ENCODE results near the gene PLXNC1. TPM values are rescaled to one million over a fixed set of nuclear protein-coding genes. Genes with fewer than 3 reads are reported as not detected.

Gene PLXNC1
- total RNA-seq, 1 experiment from 2014 or later: not detected

DNA sequence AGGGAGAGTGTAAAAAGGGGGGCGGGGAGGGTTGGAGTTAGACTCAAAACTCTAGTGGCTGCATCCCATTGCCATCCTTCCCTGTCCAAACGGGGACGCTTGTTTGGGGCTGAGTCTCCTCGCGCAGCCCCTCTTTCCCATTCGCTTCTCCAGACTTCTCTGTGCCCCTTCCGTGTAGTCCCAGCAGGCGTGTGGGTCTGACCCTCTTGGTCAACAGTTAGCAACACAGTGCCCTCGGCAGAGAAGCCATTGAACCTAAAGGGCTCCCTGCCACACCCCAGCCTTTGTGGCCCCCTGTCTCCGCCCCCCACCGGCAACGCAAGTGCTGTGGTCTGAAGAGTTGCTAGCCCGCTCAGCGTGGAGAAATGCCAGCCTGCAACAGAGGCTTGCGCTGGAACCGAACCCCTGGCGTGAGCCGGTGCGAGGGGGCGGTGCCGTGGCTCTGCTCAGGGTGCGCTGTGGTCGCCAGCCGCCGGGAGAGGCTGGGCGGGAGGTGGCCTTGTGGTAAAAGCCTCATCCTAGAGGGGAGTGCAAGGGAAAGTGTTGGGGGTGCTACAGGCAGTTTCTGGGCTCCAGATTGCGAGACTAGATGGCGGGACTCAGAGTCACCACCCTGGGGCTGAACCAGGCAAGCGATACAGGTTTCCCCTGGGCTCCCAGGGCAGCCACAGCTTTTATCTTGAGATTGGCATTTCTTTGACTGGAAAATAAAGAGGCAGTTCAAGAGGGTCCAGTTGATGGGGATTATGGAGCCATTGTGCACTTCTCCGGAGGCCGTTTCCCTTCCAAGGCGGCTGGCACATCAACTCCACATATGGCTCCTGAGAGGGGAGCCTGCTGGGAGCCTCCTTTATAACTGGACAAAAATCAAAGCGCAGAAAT, 2.1 kb downstream of the PLXNC1 start:
- peak; percentile 75 for DNase-seq (ENCODE audit: low spot score)
- in situ Hi-C loops (cut with HindIII; ENCODE audit: low sequenced_read_pairs): no loop called here

DNA sequence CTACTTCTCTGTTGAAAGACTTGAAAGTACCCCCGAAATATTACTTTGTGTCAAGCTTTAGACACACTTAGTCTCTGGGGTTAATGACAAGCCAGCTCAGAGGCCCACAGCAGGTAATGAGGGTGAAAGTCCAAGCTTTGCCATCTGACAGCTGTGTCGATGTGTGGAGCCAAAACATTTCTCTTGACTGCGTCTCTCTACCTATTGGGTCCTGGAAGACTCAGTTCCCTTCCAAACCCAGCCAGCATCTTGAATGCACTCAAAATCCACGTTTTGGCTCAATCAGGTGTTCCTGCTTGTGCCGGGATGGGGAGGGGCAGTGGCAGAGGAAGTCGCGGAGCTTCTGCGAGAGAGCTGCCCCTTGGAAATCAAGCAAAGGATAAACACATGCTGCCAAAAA, 3.2 kb downstream of the PLXNC1 start:
- in situ Hi-C loops (cut with HindIII; ENCODE audit: low sequenced_read_pairs): no loop called here

DNA sequence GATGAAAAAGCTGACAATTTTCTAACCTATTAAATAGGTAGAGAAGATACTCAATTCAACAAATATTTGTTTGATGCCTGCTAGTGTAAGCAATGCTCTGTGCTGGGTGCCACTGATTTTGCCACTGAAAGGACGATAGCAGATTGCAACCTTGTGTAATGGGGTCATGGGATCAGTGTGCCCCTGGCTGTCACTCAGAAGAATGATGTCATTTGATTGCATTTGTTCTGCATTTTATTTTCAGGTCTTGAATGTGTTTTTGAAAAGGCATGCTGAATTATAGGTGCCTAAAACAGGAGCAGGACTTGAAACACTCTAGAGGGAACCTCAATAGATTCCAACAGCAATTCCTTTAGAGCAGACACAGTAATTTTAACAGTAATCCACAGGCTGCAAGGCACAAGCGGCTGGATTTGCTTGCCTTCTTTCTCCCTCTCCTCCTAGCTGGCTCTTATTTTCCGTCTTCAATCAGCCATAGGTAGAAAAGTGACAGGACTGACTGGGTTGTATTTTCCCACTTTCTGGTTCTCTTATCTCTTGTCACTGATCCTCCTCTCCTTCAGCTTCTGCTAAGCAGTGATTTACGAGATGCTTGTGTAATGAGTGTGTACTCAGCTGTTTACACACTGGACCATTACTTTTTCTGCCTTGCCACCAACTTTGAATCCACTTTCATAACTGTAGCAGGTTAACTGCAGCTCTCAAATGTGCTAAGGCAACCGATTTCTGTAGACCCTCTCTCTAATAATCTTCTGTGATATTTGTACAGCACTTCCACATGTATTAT, 4.1 kb downstream of the PLXNC1 start:
- in situ Hi-C loops (cut with HindIII; ENCODE audit: low sequenced_read_pairs): no loop called here
- DNase-seq (ENCODE audit: low spot score): peak; percentile 78

More for the DNA sequence above, 3.2 kb downstream of the PLXNC1 start:
- peak; percentile 78 for DNase-seq (ENCODE audit: low spot score)

DNA sequence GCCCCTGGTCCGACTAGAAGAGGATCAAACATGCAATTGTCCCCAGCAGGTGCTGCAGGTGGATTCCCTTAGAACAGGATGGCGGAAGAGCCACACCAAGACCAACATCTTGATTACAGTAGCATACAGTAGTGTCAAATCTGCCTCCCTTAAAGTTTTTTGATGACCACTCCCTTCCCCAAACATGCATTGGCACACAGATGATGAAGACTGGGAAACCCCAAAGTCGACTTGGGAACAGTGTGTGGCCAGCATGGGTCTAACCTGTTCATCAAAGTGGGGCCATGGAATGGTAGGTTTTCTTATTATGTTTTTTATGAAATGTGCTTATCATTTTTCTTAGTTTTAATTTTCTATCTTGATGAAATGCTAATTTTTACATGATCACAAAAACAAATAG, 8.8 kb downstream of the PLXNC1 start:
- DNase-seq (ENCODE audit: low spot score): no peak
- in situ Hi-C loops (cut with HindIII; ENCODE audit: low sequenced_read_pairs): no loop called here

DNA sequence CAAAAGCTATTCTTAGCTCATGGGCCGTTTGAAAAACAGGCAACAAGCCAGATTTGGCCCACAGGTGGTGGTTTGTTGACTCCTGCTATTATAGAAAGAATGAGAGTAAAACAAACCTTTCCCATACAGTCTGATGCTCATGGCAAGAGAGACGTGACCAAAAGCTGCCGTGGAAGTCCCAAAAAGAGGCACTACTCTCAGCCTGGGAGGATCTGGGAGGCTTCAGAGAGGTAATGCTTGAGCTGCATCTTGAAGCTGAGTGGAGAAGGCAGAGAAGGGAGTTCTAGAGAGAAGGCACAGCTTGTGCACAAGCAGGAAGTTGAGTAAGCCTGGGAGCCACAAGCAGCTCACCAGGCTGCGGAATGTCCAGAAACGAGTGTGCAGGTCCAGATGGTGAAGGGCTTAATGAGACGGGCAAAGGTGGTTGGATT, 9.6 kb downstream of the PLXNC1 start:
- DNase-seq (ENCODE audit: low spot score): peak; percentile 44
- in situ Hi-C loops (cut with HindIII; ENCODE audit: low sequenced_read_pairs): no loop called here

DNA sequence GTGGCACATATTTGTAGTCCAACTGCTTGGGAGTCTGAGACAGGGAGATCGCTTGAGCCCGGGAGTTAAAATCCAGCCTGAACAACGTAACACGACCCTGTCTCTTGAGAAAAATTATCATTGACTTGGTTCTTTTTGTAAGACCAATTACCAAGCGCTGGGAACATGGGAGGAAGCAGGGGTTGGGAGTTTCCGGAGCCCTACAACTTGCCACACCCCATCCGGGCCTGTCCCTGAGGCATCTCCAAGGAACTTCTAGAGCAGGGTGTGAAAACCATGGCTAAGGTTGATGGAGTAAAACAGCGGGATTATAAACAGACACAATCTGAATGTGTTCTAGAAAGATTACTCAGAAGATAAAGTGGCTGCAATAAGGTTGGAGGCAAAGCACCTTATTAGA, 10.3 kb downstream of the PLXNC1 start:
- DNase-seq (ENCODE audit: low spot score): no peak
- in situ Hi-C loops (cut with HindIII; ENCODE audit: low sequenced_read_pairs): no loop called here

DNA sequence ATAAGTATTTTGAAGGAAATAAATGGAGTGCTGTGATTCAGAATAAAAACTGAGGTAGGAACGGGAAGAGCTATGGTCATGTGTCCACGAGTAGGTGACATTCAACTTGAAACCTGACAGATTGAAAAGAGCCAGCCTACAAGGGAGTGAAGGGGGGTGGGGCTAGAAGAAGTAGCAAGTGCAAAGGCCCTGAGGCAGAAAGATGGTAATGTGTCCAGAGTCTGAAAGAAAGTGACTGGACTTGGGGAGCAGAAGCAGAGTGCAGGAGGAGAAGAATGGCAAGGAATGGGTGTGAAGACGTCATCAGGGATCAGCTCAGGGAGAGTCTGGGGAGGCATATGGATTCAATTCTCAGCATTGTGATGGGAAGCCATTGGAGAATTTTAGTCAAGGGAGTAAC, 13.7 kb downstream of the PLXNC1 start:
- no peak for DNase-seq (ENCODE audit: low spot score)

DNA sequence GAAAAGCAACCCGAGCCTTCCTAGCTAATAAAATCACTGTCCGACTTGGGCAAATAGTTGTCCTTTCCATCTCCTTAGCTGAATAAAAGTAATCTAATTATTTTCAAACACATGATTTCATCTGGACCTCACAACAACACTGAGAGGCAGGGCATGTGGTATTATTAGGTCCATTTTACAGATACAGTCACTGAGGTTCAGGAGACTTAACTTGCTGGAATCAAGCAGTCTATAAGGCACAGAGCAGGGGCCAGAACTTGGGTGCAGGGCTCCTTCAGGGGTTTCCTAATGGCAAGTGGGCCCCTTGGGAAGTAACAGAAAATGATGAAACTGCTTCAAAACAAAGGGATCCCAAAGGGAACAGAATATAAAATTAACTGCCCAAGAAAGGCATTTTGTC, 15.5 kb downstream of the PLXNC1 start:
- in situ Hi-C loops (cut with HindIII; ENCODE audit: low sequenced_read_pairs): no loop called here
- no peak for DNase-seq (ENCODE audit: low spot score)

More for the DNA sequence above, 13.7 kb downstream of the PLXNC1 start:
- in situ Hi-C loops (cut with HindIII; ENCODE audit: low sequenced_read_pairs): no loop called here

DNA sequence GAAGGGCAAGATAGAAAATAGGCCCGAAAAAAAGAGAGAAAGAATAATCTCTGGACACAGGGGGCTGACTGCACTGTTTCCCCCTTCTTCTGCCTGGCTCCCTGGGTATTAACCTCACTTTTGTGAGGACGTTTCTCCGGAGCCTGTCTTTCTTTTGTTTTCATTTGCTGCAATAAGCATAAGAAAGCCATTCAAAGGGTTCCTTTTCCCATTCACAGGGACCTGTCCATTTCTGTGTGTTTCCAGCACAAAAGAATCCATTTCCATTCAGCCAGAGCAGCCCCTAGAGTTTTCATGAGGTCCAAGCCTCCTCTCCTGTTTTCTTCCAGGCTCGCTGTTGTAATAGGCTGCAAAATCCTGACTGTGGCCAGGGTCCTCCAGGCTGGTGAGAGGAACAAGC, 16.8 kb downstream of the PLXNC1 start:
- DNase-seq (ENCODE audit: low spot score): no peak
- in situ Hi-C loops (cut with HindIII; ENCODE audit: low sequenced_read_pairs): no loop called here

DNA sequence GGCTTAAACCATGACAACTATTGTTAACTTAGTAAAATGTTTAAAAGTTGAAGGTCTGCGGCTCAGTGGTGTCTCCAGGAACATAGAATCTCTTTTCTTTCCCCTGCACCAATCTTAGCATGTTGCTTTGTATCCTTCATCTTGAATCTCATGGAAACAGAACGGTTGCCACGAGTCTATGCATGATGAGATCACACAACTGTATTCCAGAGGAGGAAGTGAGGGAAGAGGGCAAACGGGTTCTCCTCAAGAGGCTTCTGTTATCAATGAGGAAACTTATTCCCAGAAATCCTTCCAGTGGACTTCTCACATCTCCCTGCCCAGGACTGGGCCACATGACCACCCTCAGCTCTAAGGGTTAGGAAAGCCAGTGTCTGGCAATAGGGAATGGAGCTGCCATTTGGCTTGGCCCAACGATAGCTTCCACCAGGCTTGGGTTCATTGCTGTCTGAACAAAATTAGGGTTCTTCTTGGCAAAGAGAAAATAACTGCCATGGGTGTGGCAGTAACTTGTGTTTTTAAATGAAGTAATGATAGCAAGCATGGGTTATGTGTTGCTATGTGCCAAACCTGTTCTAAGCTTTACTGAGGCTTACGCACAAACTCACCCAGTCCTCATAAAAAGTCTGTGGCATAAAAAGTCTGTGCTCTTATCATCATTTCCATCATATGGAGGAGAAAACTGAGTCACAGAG, 17.4 kb downstream of the PLXNC1 start:
- DNase-seq (ENCODE audit: low spot score): no peak
- in situ Hi-C loops (cut with HindIII; ENCODE audit: low sequenced_read_pairs): no loop called here

DNA sequence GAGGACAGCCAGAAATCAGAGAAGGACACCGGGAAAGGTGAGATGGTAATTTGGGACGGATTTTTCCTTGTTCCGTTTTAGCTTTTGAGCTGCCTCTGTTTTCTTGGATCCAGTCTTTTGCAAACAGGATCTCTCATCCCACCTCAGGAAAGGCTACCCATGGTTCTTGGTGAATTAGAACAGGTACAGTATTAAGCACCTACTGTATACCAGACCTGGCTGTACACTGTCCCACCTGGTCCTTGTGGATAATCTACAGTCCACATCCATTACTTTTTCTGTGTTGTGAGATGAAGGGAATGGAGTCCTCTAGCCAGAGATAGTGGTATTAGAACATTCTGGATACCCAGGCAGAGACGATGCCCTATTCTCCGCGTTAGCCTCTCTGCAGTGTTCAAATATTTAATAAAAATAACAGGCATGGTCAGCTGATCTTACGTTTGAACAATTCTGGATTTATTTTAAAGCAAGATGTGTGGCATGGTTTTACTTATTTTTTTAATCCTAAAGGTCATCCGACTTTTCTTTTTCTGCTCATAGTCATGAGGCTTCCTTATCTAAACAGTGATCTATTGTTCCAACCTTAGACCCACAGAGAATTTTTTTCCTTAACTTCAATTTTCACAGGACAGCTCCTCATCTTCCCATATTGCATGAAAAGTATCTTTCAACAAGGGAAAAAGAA, 18.8 kb downstream of the PLXNC1 start:
- in situ Hi-C loops (cut with HindIII; ENCODE audit: low sequenced_read_pairs): no loop called here
- DNase-seq (ENCODE audit: low spot score): no peak

DNA sequence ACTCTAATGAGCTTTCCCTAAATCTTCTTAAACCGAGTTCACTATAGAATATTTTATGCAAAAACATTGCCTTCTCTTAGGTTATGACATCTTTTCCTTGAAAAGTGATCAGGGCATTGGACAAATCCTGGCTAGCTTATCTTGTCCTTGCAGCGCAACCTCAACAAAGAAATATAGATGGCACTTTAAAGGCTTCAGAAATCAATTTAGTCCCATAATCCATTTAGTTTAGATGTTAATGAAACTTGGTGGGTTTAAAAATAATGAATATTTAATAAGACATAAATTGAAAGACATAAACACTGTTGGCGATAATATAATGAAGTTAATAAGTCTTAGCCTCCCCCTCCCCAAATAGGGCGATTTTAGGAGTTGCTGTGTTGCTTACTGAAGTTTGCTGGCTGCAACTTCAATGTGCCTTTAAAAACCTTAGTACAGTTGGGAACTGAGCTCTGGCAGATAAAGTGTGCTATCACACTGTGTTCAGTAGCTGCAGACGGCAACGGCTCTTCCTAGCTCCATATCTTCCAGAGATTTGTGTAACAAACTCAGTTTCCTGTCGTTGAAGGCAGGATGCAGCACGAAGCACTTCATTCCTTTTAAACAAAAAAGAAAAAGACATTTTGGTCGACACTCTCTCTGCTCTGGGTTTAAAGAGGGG, 19.5 kb downstream of the PLXNC1 start:
- in situ Hi-C loops (cut with HindIII; ENCODE audit: low sequenced_read_pairs): no loop called here

DNA sequence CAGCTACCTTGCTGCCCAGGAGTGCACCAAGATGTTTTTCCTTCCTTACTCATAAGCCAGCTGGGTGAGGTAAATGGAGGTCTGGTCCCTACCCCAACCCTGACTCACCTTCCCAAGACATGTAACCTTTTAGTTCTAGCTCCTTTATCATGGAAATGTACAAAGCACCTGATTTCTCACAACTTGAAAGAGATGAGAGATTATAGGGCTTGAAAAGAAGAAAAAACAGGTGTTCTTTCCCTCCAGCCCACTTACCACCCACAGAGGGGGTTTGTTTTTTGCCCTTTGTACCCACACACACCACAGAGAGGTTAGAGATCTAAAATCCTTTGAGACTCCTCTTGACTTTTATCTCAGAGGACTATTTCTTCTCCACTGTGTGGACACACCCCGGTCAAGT, 21.1 kb downstream of the PLXNC1 start:
- DNase-seq (ENCODE audit: low spot score): no peak
- in situ Hi-C loops (cut with HindIII; ENCODE audit: low sequenced_read_pairs): no loop called here

More for the DNA sequence above, 19.5 kb downstream of the PLXNC1 start:
- no peak for DNase-seq (ENCODE audit: low spot score)

DNA sequence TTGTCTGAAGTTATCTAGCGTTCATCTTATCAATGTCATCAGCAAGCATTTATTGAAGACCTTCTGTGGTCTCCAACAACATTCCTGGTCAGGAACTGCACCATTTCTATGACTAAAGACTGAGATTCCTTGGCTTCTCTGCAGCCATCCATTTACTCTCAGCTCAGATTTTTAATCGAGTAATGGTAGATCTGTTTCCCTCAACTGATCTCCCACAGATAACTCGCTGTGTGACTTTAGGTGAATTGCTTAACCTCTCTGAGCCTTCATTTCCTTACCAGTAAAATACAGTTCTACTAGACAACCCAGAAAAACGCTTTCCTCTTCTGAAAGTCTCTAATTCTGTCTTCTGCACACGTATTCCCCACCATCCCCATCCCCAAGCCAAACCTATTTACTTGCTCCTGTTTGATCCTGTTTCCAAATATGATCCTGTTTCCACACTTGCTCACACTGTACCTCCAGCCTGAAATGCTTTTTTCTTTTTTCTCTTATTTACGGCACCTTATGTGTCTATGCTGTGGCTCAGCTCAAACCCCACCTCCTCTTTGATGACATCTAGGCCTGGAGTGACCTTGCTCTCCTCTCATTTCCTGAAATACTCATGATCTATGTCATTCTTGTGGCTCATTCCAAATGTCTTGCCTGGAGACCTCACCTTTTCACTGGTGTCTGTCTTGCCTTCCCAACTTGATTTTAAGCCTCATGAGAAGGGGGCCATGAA, 21.8 kb downstream of the PLXNC1 start:
- DNase-seq (ENCODE audit: low spot score): no peak
- in situ Hi-C loops (cut with HindIII; ENCODE audit: low sequenced_read_pairs): no loop called here

DNA sequence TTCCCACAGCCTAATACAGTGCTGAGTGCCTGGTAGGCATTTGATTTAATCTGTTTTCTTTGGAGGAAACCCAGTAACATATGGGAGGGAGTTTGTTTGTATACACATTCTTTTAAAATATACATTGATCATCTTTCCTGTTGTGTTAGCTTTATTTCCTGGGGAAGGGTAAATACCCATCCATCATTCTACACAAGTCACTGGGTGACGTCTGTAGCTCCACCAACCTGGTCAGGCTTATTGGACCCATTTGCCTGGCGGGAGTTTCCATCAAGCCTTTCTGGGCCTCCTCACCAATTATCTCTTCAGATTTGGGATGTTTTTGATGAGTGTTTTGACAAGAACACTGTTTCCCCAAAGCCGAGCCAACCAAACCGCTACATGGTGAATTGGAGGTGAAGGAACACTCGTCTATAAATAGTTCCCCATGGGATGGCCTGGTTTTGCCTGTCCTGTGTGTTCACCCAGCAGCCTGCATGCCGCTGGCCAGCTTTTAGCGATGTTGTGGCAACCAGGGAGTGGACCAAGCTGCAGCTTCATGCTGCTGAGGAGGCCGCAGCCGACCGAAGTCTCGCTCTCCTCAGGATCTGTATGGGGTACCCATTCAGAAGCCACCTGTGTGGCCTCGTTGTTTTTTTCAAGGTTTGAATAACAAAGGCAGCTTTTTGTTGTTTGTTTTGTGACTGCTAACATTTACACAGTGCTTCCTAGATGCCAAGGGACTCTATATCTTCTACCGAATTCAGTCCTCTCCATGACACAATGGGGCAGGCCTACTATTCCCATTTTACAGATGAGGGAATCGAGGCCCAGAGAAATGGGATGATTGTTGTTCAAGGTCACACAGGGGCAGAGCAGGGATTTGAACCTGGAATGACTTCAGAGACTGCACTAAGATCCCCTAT, 22.6 kb downstream of the PLXNC1 start:
- in situ Hi-C loops (cut with HindIII; ENCODE audit: low sequenced_read_pairs): no loop called here
- DNase-seq (ENCODE audit: low spot score): no peak

DNA sequence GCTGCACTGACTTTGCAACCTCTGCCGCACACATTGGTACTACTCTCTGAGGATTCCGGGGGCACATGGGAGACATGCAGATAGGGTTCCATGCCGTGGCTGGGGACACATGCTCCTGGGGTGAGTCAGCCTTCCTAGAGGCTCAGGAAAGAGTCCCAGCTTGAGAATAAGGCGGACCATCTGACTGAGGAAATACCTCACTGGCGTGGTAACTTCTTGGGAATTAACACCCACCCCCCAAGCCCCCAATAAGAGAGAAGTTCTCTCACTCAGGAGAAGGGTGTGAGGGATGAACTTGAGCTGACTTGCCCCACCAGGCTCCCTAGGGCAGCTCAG, 23.2 kb downstream of the PLXNC1 start:
- in situ Hi-C loops (cut with HindIII; ENCODE audit: low sequenced_read_pairs): no loop called here
- no peak for DNase-seq (ENCODE audit: low spot score)

DNA sequence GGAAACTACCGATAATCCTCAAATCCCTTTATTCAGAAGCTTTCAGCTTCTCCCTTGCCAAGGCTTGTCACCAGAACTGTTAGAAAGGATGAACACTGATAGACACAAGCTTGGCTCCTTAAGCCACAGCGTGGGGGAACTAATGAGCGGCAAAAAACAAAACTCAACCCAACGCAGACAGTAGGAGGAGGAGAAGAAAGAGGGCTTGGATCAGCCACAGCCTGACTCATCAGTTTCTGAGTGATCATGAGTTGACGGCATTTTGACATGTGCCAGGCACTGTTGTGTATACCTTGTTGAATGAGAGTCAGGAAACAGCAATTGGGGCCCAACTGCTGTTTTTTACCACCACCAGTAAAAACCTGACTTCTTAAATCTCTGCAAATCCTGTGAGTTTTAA, 23.7 kb downstream of the PLXNC1 start:
- no peak for DNase-seq (ENCODE audit: low spot score)
- in situ Hi-C loops (cut with HindIII; ENCODE audit: low sequenced_read_pairs): no loop called here

Data from G401 (cell line).